GM12878 (cell line): ENCODE data around the gene LTBP4. TPM values are rescaled to one million over a fixed set of nuclear protein-coding genes. Genes with fewer than 3 reads are reported as not detected.

Source experiments
- BHLHE40 ChIP-seq, 2 experiments: fragments of 450-650 bp in 1 of 2; IDR thresholded peaks; 2 replicates each; pipeline ENCODE4 v1.6.1; 2011 to 2017; ENCODE audit warnings: low read depth in 2 of 2, borderline replicate concordance in 1 of 2, improper control_type of control experiment in 1 of 2, low read length in 1 of 2, mild to moderate bottlenecking in 1 of 2
- CHD1 ChIP-seq: IDR thresholded peaks from 2 replicates; pipeline ENCODE4 v1.6.1; 2012; ENCODE audit warnings: low read depth, low read length, improper control_type of control experiment
- EP300 ChIP-seq, 2 experiments: fragments of 150-350 bp in 1 of 2; IDR thresholded peaks; 2 replicates each; pipeline ENCODE4 v1.6.1; 2011 to 2012; ENCODE audit warnings: low read depth in 2 of 2, low read length in 2 of 2, borderline replicate concordance in 1 of 2, improper control_type of control experiment in 1 of 2, inconsistent platforms in 1 of 2; ENCODE audit not compliant: control insufficient read depth in 1 of 2
- LARP7 ChIP-seq: fragments of 450-650 bp; IDR thresholded peaks from 2 replicates; pipeline ENCODE4 v1.6.1; 2017; ENCODE audit warnings: mild to moderate bottlenecking
- ZNF622 ChIP-seq: fragments of 450-650 bp; IDR thresholded peaks from 2 replicates; pipeline ENCODE4 v1.6.1; 2017; ENCODE audit warnings: mild to moderate bottlenecking, inconsistent platforms
- polyA plus RNA-seq, 11 experiments: library from polyadenylated mRNA; depleted of rRNA in 4 of 11; unstranded in 6 of 11; stranded (reverse) in 5 of 11; fragments of >200 nt; fragmentation: Nextera tagmentation in 4 of 11; fragmentation: Illumina TruSeq in 1 of 11; extraction: Ambion mirVana in 4 of 11; extraction: Trizol in 1 of 11; gene quantifications; 1 replicate in 1 of 11; 2 replicates in 10 of 11; pipeline versions ENCODE4 v1.2.1 to v1.2.3, GENCODE V29; 2011 to 2016; ENCODE audit warnings: inconsistent platforms in 2 of 11, missing spikeins in 2 of 11, low read depth in 1 of 11
- total RNA-seq, 4 experiments: library from RNA; depleted of rRNA in 3 of 4; stranded (reverse); fragments of >200 nt in 3 of 4; fragmentation: Illumina TruSeq in 1 of 4; extraction: Trizol in 1 of 4; gene quantifications; 2 replicates each; pipeline versions ENCODE4 v1.2.1 to v1.2.3, GENCODE V29; 2013 to 2021
- TF ChIP-seq, protein P1 (sequence below): fragments of 450-650 bp; IDR thresholded peaks from 2 replicates; pipeline ENCODE4 v1.6.1; 2017; ENCODE audit warnings: mild to moderate bottlenecking, moderate library complexity
- TF ChIP-seq, protein P2 (sequence below): IDR thresholded peaks from 2 replicates; pipeline ENCODE4 v1.6.1; 2011; ENCODE audit warnings: borderline replicate concordance, low read depth, mild to moderate bottlenecking, moderate library complexity, mixed read lengths, low read length; ENCODE audit not compliant: insufficient read depth; ENCODE audit errors: extremely low read length

The LTBP4 gene
- total and polyA plus RNA-seq, 10 of the 15 experiments (the other 5 are each of a cell fraction or from before 2014, with no cell fraction given), result 0.09 to 34.6 (median 8.5) TPM; not detected in 1

DNA sequence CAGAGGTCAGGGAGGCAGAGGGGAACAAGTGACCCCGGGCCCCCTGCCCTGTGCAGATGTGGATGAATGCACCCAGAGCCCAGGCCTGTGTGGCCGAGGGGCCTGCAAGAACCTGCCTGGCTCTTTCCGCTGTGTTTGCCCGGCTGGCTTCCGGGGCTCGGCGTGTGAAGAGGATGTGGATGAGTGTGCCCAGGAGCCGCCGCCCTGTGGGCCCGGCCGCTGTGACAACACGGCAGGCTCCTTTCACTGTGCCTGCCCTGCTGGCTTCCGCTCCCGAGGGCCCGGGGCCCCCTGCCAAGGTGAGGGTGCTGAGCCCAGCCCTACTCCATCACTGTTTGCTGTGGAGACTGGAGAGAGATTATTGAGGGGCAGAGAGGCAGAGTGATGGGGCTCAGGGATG, 9.9 kb downstream of the LTBP4 start (continued):
- no peak for TF ChIP-seq EP300 (IDR thresholded peaks at IDR 0.05; ENCODE audit: borderline replicate concordance in 1 of 2, control insufficient read depth in 1 of 2, low read depth in 2 of 2, low read length in 2 of 2)
- no peak for TF ChIP-seq BHLHE40 (IDR thresholded peaks at IDR 0.05; ENCODE audit: borderline replicate concordance in 1 of 2, low read depth in 2 of 2, low read length in 1 of 2)
- TF ChIP-seq, protein P1, sequence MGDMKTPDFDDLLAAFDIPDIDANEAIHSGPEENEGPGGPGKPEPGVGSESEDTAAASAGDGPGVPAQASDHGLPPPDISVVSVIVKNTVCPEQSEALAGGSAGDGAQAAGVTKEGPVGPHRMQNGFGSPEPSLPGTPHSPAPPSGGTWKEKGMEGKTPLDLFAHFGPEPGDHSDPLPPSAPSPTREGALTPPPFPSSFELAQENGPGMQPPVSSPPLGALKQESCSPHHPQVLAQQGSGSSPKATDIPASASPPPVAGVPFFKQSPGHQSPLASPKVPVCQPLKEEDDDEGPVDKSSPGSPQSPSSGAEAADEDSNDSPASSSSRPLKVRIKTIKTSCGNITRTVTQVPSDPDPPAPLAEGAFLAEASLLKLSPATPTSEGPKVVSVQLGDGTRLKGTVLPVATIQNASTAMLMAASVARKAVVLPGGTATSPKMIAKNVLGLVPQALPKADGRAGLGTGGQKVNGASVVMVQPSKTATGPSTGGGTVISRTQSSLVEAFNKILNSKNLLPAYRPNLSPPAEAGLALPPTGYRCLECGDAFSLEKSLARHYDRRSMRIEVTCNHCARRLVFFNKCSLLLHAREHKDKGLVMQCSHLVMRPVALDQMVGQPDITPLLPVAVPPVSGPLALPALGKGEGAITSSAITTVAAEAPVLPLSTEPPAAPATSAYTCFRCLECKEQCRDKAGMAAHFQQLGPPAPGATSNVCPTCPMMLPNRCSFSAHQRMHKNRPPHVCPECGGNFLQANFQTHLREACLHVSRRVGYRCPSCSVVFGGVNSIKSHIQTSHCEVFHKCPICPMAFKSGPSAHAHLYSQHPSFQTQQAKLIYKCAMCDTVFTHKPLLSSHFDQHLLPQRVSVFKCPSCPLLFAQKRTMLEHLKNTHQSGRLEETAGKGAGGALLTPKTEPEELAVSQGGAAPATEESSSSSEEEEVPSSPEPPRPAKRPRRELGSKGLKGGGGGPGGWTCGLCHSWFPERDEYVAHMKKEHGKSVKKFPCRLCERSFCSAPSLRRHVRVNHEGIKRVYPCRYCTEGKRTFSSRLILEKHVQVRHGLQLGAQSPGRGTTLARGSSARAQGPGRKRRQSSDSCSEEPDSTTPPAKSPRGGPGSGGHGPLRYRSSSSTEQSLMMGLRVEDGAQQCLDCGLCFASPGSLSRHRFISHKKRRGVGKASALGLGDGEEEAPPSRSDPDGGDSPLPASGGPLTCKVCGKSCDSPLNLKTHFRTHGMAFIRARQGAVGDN, result no peak
- TF ChIP-seq CHD1, result no peak
- no peak for TF ChIP-seq ZNF622
- no peak for TF ChIP-seq LARP7
- TF ChIP-seq, protein P2, sequence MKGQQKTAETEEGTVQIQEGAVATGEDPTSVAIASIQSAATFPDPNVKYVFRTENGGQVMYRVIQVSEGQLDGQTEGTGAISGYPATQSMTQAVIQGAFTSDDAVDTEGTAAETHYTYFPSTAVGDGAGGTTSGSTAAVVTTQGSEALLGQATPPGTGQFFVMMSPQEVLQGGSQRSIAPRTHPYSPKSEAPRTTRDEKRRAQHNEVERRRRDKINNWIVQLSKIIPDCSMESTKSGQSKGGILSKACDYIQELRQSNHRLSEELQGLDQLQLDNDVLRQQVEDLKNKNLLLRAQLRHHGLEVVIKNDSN, result no peak
